Head of caudate nucleus (tissue), 42 donors: ENCODE results near the gene LRRC63.
A peak's percentile ranks its signal among the peaks of the same experiment; 100 is the strongest.
"Not testable (repeated sequence)": the region's sequence is repeated elsewhere in the genome, so short reads cannot be mapped to it uniquely, and the experiment has no call there.

Experiments used
- DNase-seq, 42 donors: peaks; one replicate each; pipeline versions ENCODE4 v3.0.0 to v3.0.0-alpha.2; 2020 to 2021; ENCODE audit warnings: mixed read lengths in 7 of 42
- intact Hi-C: fragments of 100-400 bp; cut with DNase I; formaldehyde crosslinking; loops from one replicate; pipeline ENCODE4 v1.15.0; 2022

The LRRC63 gene, protein sequence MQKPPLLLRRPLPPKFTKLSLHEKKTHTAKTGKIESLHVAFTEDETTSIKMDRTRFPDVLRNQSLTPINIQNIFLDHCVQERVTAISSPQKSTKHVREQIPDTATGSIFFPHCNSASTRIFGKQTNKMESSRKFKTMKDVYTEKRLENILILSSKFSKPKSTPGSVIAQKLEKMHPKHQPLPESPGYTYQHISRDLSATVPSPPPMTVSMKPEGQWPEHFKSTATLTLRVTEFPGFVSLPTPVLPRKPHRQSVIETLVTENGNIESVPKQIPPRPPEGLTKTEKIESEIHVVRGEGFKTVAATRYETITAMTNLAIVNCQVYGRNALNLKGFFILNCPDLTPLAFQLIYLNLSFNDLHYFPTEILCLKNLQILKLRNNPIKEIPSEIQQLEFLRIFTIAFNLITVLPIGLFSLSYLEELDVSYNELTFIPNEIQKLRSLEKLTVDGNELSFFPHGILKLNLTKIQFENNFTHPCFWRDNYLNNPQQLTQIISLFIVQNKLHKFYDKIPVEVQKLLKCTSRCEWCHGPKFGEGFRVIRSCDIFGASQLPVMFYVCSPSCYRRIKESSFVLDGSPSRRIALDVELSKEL

DNA sequence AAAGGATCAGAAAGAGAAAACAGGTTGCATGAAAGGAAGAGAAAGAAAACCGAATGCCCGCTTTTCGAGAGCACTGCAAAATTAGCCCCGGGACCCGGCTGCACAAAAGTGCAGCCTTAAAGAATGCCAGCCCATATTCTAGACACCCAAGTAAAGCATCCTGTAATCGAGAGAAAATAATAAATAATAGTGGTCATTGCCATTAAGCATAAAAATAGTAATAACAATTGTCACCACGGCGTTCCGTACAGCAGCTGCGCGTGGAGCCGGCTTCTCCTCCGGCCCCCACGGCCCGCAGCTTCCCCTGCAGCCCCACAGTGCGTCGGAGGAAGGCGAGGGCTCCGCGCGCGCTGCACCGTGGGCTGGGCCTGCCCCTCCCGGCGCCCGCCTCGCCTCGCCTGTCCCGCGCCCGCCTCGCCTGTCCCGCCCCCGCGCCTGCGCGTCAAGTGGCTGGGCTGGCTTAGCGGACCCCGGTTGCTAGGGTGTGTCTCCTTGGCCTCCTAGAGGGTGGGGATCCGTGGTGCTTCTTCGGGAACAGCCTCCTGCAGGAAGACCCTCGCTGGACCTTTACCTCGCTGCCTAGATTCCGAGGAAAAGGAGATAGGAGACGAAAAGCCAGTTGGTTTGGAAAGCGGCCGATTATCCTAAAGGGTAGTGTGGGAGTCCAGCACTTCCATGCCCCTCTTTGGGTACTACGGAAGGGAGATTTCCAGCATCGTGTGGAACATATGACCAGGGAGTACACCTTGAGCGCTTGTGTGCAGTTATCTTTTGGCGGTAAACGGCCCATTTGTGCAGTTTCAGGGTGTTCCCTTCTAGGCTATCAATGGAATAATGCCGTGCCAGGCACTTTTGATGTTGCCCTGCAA is at the start of gene LRRC63:
Gene LRRC63, plus strand, starts transcription at position 446 of the 869 bp plus-strand sequence. CDS start 1,107 bp downstream, outside the sequence.
- DNase-seq: peak; percentile 59 to 94 (median 86)
- intact Hi-C loops: no loop called here

DNA sequence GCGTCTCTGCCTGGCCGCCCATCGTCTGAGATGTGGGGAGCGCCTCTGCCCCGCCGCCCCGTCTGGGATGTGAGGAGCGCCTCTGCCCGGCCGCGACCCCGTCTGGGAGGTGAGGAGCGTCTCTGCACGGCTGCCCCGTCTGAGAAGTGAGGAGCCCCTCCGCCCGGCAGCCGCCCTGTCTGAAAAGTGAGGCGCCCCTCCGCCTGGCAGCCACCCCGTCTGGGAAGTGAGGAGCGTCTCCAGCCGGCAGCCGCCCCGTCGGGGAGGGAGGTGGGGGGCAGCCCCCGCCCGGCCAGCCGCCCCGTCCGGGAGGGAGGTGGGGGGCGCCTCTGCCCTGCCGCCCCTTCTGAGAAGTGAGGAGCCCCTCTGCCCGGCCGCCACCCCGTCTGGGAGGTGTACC is 49.0 kb upstream of the LRRC63 start:
- intact Hi-C loops, DNase-seq: not testable (repeated sequence)

DNA sequence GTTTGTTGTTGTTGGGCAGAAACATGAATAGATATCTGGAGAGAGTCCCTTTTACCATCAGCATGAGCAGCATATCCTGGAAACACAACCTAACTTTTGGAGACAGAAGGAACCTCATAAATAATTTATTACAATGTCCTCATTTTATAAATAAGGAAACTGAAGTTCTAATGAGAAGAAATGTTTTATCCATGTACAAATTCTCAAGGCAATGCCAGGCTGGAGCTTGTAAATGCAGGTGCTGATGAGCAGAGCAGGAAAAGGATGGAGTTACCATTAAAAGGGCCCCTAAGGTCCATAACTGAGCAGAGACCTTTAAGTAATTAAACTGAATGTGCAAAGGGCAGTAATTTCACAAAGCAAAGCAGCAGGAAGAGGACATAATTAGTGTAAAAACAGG is 47.1 kb upstream of the LRRC63 start:
- intact Hi-C loops: no loop called here
- DNase-seq: no peak

DNA sequence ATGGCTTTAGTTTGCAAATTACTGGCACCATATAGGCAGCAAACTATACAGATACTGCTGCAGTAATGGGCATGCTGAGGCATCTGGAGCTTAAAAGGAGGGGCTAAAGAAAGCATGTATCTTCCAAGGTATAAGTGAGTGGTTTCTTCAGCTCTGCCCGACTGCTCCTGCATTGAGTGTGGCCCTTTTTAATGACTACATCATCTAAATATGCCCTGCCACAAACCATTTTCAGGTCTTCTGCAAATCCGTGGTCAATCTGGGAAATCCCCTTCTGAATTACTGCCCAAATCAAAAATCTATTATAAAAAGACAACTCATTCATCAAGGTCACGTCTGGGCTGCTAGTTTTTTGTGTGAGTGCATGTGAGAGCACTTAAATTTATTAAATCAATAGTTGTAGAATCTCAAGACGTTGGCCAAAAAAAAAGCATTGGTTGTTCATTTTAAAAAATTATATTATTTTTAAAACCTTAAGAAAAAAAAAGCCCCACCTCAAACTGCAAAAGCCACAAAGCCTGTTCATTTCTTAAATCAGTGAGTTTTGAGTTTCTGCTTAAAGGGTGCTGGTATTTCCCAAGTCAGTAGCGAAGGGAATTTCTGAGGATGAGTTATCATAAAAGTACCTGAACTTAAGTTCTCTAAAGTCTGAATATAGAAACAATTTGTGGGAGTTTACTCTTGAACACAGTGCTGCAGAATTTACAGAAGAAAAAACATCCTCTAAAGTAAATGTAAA is 46.1 kb upstream of the LRRC63 start:
- intact Hi-C loops: no loop called here
- no peak for DNase-seq

DNA sequence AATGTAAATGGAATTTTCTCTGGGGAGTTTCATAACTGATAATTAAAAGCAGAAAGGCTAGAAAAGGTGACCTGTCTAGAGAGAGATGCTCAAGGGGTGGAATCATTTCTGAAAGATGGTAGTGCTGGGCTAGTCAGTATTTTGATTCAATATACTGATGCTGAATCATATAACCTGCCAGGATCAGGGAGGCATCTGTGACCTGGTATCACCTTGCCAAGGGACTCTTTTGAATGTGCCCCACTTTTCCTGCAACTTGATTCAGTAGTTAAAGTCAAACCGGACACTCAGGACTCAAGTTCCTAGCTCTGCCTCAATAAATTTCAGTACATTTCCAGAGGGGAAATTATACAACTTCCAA is 45.5 kb upstream of the LRRC63 start:
- intact Hi-C loops: no loop called here
- DNase-seq: no peak

DNA sequence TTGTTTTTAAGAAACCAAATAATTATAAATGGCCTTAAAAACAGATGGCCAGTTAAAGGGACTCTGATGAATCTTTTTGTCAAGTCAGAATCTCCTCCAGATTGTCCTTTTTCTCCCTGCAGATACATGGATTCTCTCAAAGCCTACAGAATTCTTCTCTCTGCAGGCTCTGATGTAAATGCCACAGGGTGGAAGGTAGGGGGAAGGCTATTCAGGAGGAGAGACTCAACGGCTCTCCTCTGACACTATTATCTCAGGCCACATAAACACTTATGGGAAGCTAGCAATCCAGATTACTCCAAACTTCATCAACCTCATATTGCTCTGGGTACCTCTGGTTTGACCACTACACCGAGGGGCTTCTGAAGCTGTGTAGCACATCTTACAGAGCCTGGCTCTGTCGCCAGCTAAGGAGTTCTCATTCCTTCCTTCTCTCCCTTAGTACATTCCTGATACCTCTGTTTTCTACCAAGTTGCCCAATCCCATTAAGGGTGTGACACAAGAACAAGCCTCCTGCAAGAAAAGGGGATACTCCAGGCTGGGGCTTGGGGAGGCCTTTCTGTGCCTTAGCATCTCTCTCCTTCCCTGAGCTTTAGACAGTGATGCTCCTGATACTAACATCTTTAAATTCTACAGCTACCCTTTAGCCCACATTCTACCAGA is 44.6 kb upstream of the LRRC63 start:
- intact Hi-C loops: no loop called here
- no peak for DNase-seq

DNA sequence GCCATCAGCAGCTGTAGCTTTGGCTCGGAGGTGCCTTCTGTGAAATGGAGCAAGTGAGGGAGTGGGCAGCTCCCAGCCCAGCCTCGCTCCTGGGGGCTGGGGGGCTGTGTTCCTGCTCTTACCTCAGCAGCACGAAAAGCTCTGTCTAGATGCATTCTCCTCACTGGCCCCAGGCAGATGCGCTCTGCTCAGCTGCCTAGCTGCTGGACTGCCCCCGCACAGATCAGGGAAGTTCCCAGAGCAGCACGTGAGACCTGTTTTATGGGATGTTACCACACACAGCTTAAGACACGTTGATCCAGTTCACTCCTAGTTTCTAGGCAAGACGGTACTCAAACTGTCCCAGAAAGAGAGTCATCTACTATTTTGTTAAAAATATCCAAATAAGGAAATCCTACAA is 43.4 kb upstream of the LRRC63 start:
- DNase-seq: peak in 3 of 42 donors; percentile 25 to 33 (median 31)
- intact Hi-C loops: no loop called here

DNA sequence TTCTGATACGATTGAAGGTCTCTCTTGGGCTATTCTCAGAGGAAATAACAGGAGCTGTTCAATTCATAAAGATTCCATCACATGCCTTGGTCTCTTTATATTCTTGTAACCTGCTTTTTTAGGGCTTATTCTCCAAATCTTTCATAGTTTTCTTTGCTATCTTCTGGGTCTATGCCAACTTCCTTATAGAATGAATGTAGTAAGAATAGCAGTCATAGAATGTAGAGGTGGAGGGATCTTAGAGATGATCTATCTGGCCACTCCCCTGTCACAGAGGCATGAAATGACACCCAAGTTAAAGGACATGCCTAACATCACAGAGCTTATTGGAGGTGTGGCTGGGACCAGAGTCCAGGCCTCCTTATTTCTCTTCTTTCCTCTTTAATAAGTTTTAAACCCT is 42.9 kb upstream of the LRRC63 start:
- no peak for DNase-seq
- intact Hi-C loops: no loop called here

DNA sequence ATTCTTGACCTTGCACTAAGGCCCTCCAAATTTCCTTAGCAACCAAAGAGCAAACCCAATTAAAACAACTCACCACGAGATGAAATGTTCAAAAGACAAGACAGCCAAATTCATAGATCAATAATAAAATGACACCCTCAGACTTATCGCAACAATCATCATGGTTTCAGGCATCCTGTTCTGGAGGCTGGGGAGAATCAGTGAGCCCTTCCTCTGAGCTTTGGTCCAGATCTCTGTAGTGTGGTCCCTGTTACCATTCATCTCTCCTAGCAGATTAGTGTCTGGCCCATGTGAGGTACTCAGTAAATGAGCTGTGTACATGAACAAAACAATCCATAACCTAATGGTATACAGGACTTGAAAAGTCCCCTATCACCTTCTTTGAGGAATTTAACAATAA is 42.0 kb upstream of the LRRC63 start:
- intact Hi-C loops: no loop called here

DNA sequence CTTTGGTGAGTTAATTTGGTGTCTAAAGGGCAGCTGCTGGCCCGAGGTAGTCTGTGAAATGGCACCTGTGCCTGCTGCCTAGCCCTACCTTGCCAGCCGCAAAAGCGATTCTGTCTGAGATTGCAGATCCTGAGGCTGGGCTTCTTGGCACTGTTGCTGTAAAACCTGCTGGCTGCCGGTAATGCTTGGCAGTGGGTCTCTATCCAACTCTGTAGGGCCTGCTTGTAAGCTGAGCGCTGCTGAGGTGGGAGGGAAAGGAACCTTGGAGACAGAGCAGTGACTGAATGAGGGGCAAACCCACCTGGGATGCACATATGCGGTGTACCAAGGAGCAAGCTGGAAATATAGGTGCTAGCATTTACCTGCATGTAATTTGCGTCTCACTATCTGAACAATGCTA is 41.5 kb upstream of the LRRC63 start:
- DNase-seq: no peak
- intact Hi-C loops: no loop called here

More for the DNA sequence above, 42.0 kb upstream of the LRRC63 start:
- DNase-seq: no peak

DNA sequence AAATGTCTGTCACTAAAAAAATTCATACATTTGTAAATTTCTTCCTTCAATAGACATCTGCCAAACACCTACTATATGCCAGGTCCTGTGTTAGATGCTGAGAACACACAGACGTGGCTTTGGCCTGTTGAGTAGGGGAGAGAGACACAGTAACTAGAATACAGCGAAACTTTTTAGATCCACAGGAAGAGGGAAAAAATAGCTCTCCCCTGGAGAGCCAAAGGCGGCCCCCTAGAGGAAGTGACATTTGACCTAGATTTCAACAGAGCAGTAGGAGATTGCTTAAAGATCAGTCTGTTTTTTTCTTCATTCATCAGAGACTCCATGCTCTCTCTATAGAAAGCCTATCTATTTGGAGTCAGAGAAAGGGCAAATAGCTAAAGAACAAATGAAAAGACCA is 41.0 kb upstream of the LRRC63 start:
- DNase-seq: no peak
- intact Hi-C loops: no loop called here

DNA sequence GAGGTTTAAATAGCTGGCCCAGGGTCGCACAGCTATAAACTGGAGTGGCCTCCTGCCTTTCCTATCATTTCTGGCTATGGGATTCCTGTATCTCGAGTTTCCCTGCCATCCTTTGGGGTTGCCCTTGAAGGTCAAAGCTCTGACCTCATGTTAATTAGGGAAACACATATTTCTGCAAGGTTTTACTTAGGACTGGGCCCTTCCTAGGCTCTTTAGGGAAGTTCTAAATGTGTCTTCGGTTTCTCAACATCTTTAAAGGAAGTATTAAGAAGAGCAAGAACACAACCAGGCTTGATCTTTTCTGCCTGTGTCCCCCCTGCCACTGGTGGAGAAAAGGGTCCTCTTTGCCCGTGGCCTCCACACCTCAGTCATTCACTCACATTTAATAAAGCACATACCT is 40.5 kb upstream of the LRRC63 start:
- intact Hi-C loops: no loop called here

DNA sequence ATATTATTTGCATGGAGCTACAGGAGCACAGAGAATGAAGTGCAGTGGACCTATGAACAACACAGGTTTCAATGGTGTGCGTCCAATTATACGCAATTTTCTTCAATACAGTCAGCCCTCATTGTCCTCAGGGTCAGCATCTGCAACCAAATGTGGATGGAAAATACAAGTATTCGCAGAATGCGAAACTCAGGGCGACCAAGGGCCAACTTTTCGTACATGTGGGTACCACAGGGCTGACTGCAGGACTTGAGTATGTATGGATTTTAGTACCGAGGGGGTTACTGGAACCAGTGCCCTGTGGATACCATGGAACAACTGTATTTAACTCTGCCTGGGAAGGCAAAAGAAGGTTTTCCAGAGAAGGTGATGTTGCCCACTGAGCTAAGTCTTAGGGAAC is 40.0 kb upstream of the LRRC63 start:
- intact Hi-C loops: no loop called here
- DNase-seq: no peak

More for the DNA sequence above, 40.5 kb upstream of the LRRC63 start:
- DNase-seq: no peak

DNA sequence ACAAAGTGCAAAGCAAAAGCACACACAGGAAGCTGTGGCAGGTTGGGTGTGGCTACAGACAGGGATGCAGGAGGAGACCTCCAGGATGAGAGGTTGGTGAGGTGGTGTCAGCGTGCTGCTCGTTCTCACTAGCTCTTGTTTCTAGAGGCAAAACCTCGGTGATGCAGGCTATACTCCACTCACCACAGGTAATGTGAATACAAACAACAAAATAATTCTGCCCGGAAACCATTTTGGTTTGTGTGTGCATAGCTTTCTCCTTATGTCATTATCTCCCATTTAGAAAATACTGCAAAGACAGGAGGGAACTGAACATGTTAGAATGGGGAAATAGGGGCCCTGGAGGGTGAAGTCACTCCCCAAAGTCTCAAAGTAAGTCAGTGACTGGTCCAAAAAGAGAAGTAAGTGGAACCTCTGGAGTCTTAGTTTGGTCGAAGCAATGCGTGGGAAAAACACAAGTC is 39.2 kb upstream of the LRRC63 start:
- no peak for DNase-seq
- intact Hi-C loops: no loop called here

DNA sequence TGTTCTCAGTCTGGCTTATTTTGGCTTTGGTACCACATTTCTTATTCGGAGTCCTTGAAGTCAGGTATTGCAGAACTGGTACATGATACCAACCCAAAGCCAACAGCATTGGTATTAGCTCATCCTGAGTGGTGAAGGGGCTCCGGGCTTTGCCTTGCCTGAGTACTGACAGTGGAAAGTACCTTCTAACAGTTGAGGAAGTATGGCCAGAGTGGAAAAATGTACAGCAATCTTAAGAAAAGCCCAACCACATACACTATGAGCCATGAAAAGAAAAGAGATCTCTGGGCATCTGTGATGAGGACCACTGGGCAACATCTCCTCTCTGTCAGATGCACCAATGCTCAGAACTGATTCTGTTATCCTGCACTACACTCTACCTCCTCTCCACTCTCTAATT is 38.1 kb upstream of the LRRC63 start:
- intact Hi-C loops: no loop called here
- no peak for DNase-seq

DNA sequence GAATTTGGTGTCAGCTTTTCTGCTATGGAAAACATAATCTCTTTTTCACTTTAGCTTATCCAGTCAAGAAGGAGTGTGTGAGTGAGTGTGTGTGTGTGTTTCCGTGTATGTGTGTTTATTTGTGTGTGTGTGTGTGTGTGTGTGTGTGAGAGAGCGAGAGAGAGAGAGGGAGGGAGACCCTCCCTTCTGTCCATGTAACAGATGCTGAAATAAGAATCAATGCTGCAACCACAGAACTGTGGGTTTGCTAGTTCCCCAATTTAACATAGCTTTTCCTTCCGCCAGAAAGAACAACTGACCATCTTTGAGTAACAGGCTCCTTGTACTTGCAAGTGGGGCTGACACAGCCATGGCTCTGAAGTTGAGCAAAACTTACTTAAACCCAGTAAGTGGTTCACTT is 35.0 kb upstream of the LRRC63 start:
- intact Hi-C loops: no loop called here
- peak in 4 of 42 donors; percentile 16 to 24 (median 17) for DNase-seq

DNA sequence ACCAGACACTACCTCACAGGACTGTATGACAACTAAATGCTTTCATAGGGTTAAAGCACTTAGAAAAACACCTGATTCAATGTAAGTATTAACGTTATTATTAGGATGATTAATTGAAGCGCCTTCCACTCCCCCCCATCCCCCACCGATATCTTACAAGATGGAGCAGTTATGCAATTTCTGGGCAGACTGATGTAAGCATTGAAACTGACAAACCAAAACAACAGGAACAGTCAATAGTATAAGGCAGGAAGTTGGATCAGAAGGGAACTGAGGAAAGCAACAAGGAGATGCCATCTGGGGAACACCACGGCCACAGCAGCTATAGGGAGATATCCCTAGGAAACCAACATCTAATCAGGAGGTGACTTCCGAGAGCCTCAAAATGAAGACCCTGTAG is 33.6 kb upstream of the LRRC63 start:
- no peak for DNase-seq
- intact Hi-C loops: no loop called here

DNA sequence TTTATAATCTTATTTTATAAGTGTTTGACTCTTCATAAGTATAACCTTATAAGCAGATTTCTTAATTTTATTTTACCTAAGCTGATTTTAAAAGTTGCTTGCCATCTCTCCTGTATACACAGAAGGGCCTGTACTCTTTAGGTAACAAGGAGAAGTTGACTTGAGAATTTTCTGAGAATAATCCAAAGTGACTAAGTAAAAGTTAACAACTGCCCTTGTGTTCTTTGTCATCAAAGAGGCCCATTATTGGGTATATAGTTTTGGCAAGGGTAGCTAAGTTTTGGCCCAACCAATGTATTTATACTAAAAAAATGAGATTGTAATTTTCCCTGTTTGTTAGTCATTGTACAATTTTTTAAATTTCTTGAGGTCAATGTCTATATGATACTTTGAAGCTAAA is 32.9 kb upstream of the LRRC63 start:
- DNase-seq: no peak
- intact Hi-C loops: no loop called here

DNA sequence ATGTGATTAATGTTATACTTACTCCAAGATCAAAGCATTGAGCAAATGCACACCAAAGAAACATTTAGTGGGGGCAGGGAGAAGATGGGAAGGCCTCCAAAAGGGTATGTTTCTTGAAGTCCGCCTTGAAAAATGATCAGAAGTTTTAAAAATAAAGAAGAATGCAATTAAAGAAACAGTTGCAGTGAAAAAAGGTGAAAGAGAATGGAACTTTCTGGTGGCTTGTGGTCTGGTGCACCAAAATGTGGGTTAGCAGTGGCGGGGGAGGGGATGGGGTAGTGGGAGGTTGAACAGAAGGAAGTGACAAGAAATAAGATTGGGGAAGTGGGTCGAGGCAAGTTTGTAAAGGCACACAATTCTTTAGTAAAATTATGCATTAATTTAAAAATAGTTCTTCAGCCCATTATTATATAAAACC is 32.2 kb upstream of the LRRC63 start:
- intact Hi-C loops: no loop called here
- peak in 18 of 42 donors; percentile 11 to 63 (median 27) for DNase-seq
